T1000 (cell line): ENCODE measurements around the gene RCCD1.
"Not testable (repeated sequence)": the region's sequence is repeated elsewhere in the genome, so short reads cannot be mapped to it uniquely, and the experiment has no call there.

Experiments used
- DNase-seq: peaks from one replicate; lab custom pipeline; 2025; ENCODE audit warnings: mixed read lengths; lab: John Stamatoyannopoulos, UW

Gene RCCD1

DNA sequence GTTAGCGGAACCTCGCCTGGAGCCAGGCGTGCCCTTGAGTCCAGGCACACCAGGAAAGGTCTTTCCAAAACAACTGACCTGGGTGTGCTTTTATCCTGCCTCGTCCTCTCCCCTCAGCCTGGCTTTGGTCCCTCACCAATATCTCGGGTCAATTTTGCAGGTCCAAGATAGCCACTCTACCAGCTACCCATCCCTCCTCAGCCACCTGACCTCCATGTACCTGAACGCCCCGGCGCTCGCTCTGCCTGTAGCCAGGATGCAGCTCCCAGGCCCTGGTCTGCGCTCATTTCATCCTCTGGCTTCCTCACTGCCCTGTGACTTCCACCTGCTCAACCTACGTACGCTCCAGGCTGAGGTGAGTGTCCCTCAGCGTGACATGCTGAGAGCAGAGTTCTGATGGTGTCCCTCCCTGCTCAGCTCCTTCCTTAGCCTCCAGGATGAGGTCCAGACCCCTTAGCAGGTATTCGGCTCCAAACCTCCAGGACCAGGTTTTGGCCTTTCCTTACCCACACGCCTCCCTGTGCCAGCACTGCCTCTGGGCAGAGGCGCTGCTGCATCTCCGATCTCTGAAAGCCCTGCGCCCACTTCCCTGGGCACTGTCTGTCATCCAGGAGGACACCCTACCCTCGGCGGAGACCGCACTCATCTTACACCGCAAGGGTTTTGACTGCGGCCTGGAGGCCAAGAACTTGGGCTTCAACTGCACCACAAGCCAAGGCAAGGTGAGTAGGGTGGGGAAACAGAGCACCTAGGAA, 36.5 kb upstream of the RCCD1 start:
- DNase-seq: no peak

- DNase-seq: no peak
These were observed 35.8 kb upstream of the RCCD1 start for GRCh38 chr15:90918835-90919234.

DNA sequence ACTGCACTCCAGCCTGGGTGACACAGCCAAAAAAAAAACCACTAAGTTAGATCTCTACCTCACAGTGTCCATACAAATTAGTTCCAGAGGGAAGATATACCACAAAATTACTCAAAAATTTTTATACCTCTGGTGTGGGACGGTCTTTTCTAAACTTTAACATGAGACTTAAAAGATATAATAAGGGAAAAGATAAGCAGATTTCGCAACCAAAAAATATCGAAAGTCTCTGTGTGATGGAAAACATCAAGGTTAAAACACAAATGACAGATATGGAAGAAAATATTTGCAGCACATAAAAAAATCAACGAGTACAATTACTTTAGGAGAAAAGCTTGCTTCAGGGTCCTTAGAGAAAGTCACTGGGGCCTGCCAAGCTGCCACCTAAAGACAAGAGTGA, 32.8 kb upstream of the RCCD1 start:
- no peak for DNase-seq

DNA sequence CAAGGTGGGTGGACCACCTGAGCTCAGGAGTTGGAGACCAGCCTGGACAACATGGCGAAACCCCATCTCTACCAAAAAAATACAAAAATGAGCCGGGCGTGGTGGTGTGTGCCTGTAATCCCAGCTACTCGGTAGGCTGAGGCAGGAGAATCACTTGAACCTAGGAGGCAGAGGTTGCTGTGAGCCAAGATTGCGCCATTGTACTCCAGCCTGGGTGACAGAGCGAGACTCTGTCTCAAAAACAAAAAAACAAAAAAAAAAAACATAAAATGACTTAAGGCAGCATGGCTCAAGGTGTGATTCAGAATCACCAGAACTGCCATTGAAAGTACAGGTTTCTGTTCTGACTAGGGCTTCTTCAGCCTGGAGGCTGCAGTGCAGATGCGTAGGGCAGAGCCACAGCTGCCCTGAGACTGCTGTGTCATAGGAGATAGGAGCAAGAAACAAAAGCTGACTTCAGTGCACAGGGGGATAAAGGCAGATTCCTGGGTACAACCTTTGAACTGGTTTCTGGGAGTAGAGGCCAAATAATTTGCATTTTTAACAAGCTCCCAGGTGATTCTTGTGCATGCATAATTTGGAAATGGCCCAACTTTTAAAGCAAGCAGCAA, 31.9 kb upstream of the RCCD1 start:
- not testable (repeated sequence) for DNase-seq

- no peak for DNase-seq
These were observed 30.3 kb upstream of the RCCD1 start for GRCh38 chr15:90924375-90924774.

GRCh38 chr15:90926766-90927165, 27.9 kb upstream of the RCCD1 start:
- not testable (repeated sequence) for DNase-seq

DNA sequence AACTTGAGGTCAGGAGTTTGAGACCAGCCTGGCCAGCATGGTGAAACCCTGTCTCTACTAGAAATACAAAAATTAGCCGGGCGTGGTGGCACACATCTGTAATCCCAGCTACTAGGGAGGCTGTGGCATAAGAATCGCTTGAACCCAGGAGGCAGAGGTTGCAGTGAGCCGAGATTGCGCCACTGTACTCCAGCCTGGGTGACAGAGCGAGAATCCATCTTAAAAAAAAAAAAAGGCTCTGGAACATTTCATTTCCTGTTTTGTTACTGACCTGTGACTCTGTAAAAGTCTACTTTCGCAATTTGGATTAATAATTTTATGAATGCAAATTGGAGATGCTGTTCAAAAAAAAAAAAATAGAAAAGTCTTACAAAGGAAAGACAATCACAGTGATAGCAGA, 26.6 kb upstream of the RCCD1 start:
- not testable (repeated sequence) for DNase-seq

GRCh38 chr15:90929246-90930019, 25.3 kb upstream of the RCCD1 start:
- DNase-seq: no peak

- no peak for DNase-seq
These were observed 23.7 kb upstream of the RCCD1 start for GRCh38 chr15:90930861-90931574.

DNA sequence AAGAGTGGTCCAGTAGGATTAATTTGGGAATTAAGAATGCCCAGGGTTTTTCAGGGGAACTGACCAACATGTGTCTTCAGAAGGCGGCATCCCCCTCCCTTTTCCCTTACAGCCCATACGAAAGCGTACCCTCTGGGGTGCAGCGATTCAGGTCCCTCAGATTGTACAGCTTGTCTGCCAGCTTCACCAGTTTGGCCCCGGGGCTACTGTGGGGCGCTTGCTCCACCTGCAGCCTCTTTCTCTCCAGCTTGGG, 23.2 kb upstream of the RCCD1 start:
- no peak for DNase-seq

- peak; percentile 81 for DNase-seq
These were observed 22.6 kb upstream of the RCCD1 start, which contains the start of gene HDDC3 for GRCh38 chr15:90931828-90932659. Gene HDDC3, minus strand, starts transcription at chr15:90932549. Its CDS starts 9 bp downstream, at chr15:90932540.

DNA sequence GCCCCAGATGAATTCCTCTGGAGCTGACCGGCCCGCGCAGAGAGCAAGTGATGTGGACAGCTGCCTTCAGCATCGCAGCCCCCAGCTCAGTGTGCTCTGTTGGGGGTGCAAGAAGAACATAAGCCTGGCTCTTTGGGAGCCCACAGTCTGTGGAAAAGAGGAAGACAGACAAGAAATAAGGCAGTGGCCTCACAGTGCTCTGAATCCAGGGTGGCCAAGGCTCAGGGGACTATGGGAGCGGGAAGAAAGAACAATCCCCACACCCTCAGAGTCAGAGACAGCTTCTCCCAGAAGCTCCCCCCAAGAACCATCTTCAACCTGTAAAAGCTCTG, 22.1 kb upstream of the RCCD1 start:
- DNase-seq: no peak

DNA sequence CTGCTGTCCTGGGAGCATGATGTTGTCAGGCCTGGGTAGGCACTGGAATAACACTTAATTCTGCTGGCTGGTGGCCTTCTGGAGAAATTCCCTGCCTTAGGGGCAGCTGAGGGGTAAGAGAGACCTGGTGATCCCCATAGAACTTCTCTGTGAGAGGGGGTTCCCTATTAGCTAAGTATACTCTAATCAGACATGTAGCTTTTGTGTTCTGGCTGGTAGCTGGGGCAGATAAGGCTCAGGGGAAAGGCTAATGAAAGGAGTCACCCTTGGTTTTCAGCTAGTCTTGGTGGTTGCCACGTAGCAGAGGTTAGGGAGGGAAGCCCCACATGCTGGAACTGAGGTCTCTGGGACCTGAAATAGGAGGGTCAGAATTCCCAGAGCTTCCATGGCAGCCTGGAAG, 21.4 kb upstream of the RCCD1 start:
- DNase-seq: no peak

GRCh38 chr15:90934256-90934948, 20.3 kb upstream of the RCCD1 start:
- peak; percentile 58 for DNase-seq

- peak; percentile 67 for DNase-seq
These were observed 19.5 kb upstream of the RCCD1 start, which contains the start of gene UNC45A for GRCh38 chr15:90934949-90935751. Gene UNC45A, plus strand, starts transcription at chr15:90935285. Its CDS starts 40 bp downstream, at chr15:90935325.

- DNase-seq: no peak
These were observed 17.9 kb upstream of the RCCD1 start for GRCh38 chr15:90936823-90937222.

- no peak for DNase-seq
These were observed 16.4 kb upstream of the RCCD1 start for GRCh38 chr15:90938261-90938660.

GRCh38 chr15:90939756-90940155, 14.9 kb upstream of the RCCD1 start:
- DNase-seq: no peak

GRCh38 chr15:90941038-90941437, 13.6 kb upstream of the RCCD1 start:
- no peak for DNase-seq
